ENCODE measurements around the gene NHERF2.

The NHERF2 gene

GRCh38 chr16:1991135-1991551, 35.6 kb upstream of the NHERF2 start:
- DNase-seq (ENCODE audit: low read depth in 3 of 3) = peak in 1 of 3 experiments; percentile 29

DNA sequence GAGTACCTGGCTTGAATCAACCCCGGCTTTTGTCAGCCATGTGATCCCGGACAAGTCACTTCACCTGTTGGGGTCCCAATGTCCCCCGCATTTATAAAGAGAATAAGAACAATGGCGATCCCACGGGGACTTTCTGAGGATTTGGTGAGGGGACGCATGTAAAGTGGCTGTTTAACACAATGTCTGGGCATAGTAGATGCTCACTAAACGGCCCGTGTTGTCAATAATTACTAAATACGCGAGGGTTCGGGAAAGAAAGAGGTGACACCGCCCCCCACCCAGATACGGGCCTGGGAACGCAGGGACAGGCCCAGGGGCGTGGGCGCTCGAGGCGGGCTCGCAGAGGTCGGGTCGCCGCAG, 35.1 kb upstream of the NHERF2 start:
- DNase-seq (ENCODE audit: low read depth in 3 of 3) = no peak

- DNase-seq (ENCODE audit: low read depth in 3 of 3) = peak; percentile 98 to 99 (median 98)
Measured at GRCh38 chr16:1991948-1992703, 34.6 kb upstream of the NHERF2 start.

DNA sequence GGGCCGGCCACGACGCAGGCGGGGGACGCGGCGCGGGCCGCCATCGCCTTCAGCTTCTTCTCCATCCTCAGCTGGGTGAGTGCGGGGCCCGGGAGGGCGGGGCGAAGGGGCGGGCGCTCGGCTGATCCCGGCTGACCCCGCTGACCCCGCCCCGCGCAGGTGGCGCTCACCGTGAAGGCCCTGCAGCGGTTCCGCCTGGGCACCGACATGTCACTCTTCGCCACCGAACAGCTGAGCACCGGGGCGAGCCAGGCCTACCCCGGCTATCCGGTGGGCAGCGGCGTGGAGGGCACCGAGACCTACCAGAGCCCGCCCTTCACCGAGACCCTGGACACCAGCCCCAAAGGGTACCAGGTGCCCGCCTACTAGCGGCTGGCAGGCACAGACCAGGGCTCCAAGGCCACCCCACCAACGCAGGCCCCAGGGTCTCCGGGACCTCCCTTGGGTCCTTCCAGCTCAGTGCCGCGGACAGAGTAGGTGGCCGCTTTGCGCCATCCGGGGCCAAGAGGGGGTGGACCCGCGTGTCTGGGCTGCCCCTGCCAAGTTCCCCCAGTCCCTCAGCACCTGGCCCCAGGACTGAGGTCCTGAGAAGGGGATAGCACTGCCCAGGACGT, 33.9 kb upstream of the NHERF2 start:
- DNase-seq (ENCODE audit: low read depth in 3 of 3) = no peak

- no peak for DNase-seq (ENCODE audit: low read depth in 3 of 3)
Measured at GRCh38 chr16:1993731-1994131, 33.0 kb upstream of the NHERF2 start.

DNA sequence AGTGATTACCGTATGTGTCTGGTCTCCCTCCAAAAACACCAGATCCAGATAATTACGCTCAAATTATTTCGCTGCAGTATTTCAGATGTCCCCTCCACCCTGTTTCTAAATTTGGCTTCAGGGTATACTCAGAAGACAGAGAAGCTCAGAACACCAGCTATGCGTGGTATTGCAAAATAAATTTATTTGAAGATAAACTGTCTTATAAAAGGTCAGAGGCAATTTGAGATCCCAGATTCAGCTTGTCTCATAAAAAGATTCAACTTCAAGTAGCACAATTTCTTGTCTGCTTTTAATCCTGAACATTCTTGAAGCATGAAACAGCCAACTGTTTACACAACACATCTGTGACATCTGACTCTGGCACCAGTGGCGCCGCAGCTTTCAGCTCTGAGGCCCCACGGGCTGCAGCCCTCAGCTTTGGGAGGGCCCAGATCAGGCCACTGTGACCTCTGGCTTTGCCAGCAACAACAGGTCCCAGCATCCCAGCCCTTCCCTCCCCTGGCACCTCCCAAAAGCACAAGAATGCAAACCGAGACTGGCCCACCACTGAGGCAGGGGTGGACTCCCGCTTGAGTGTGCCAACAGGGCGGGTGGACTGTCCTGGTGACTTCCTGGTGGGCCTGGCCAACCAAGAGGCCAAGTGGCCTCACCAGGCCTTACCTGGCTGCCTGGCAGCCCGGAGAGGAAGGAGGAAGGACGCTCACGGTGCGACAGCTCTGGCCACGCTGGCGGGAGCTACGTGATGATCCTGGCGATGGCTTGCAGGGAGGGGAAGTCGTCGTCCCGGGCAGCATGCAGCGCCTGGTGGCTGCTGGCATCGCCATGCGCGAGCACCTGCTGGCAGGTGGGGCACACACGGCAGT, 29.0 kb upstream of the NHERF2 start:
- DNase-seq (ENCODE audit: low read depth in 3 of 3) = no peak

DNA sequence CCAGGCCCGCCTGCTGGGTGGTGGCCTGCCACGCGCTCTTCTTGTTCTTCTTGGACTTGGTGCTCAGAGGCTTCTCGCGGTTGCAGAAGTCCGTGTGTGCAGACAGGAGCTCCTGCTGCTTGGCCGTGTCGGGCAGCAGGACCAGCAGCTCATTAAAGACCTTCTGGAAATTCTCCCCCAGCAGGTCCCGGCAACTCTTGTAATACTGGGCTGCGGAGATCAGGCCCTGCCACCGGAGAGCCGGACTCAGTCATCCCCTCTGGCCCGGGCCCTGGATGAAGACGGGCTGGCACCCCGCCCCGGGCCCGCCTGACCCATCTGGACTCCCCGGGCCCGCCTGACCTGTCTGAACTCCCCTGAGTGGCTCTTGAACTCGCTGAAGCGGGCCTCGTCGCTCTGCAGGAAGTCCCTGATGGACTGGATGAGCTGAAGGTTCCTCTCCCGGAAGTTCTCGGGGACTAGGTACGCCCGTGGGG, 28.3 kb upstream of the NHERF2 start:
- no peak for DNase-seq (ENCODE audit: low read depth in 3 of 3)

DNA sequence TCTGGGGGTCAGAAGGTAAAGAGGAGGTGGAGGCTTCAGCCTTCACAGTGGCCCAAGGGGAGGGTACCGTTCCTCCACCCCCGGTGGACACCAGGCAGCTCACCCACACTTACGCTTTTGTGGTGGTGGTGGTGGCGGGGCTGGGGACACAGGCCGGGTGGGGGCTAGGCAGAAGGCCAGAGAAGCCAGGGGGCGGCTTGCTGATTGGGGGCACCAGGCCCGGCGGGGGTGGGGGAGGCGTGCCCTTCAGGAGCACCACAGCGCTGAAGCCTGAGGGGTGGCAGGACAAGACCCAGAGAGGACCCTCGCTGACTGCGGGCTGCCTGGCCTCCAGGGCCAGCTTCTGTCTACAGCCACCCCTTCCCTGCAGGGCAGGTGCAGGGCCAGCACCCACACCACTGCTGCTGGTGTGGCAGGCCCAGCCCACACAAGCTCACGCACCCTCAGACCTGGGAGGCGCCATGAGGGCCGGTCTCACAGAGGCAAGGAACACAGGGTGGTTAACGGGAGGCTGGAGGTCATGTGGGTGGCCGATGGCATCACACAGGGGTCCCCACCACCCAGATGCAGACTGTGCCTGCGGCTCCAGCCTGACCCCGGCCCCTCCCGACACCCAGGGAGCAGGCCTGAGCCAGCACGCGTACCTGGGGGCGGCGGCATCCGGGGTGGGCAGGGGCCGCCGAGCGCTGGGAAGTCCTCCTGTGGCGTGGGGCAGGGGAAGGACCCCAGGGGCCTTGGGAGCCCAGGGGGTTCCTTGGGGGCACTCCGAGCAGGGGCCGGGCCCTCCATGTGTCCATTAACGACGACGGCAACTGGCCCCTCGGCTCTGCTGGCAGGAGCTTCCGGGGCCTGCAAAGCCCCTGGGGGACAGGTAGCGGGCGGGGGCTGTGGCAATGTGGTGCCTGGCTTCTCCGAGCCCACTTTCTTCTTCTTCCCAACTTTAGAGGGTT, 27.6 kb upstream of the NHERF2 start:
- DNase-seq (ENCODE audit: low read depth in 3 of 3) = no peak

GRCh38 chr16:1999866-2000514, 26.7 kb upstream of the NHERF2 start:
- DNase-seq (ENCODE audit: low read depth in 3 of 3) = no peak

DNA sequence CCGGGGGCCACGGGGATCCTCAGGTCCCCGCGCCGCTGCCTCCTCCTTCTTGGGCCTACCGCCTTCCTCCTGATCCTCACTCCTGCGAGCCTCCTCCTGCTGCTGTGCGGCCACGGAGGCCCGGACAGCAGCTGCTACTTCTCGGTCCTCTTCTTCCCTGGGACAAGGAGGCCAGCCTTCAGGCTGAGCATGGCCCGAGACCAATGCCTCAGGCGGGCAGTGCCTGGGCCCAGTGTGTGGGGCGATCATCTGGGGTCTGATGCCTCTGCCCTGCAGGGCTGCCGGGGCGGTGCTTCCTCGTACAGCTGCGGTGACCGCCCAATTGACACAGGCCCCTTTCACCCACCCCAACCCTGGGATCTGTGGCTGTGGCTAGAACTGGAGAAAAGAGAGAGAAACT, 25.7 kb upstream of the NHERF2 start:
- DNase-seq (ENCODE audit: low read depth in 3 of 3) = no peak

GRCh38 chr16:2001456-2002355, 25.0 kb upstream of the NHERF2 start:
- no peak for DNase-seq (ENCODE audit: low read depth in 3 of 3)

DNA sequence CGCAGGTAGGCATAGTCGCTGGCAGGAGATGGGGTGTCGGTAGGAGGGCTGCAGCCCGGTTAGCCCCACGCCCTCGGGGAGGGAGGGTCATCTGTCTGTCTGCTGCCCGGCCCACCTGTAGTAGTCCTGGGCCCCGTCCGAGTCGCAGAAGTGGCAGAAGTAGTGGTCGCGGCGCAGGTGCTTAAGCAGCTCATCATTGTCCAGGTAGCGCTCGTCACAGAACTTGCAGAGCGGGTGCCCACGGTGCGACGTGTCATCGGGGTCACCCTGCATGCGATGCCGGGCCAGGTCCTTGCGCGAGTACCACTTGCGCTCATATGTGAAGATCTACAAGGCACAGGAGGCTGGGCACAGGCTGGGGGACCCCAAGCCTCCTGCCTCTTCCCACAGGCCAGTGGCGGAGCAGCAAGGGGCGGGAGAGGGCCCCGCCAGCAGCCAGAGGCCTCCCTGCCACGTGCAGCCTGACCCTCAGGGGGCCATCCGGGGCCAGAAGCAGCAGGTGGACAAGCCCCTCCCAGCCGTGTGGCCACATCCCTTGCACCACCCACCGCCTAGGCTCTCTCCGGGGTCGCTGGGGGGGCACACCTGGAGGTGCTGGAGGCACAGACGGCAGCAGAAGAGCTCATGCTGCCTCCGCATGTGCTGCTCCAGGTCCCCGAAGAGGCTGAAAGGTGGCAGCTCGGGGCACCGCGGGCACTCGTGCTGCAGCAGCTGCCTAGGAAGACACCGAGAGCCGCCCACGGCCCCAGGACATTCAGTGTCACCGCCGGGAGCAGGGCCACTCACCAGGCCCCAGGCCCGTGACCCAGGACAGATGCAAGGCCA, 24.1 kb upstream of the NHERF2 start:
- DNase-seq (ENCODE audit: low read depth in 3 of 3) = no peak

- DNase-seq (ENCODE audit: low read depth in 3 of 3) = no peak
Measured at GRCh38 chr16:2003231-2003826, 23.4 kb upstream of the NHERF2 start.

DNA sequence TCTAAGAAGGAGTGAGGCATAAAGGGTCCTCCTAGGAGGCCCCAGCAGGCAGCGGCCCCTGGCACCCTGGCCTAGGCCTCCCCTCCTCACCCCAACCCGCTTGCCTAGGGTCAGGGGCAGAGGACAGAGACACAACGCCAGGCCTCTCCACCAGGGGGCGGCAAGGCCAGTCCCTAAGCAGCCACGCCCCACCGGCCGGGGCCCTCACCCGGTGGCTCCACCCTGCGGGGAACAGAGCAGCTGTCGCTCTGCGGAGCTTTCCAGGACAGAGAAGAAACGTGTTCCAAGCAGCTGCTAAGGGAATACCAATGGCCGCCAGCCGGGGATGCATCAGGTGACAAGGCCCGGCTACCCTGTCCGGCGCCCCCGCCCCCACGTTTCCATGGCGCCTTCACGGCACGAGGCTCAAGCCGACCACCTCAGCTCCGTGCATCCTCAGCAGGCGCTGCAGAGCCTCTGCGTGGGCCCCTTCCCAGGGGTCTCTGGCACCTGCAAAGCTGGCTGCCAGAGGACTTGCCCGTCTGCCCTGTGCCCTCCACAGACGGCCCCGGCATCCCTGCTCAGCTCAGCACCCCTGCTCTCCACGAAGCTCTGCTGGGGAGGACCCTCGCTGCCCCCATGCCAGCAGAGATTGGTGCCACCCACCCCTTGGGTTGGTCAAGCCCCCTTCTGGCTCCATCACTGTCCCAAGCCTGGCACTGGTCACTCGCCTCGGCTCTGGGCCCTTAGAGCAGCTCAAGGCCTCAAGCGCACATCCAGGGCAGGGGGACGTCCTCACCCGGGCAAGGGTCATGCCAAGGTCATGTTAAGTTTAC, 22.7 kb upstream of the NHERF2 start:
- peak; percentile 68 to 80 (median 76) for DNase-seq (ENCODE audit: low read depth in 3 of 3)

GRCh38 chr16:2004795-2005517, 21.7 kb upstream of the NHERF2 start:
- no peak for DNase-seq (ENCODE audit: low read depth in 3 of 3)

DNA sequence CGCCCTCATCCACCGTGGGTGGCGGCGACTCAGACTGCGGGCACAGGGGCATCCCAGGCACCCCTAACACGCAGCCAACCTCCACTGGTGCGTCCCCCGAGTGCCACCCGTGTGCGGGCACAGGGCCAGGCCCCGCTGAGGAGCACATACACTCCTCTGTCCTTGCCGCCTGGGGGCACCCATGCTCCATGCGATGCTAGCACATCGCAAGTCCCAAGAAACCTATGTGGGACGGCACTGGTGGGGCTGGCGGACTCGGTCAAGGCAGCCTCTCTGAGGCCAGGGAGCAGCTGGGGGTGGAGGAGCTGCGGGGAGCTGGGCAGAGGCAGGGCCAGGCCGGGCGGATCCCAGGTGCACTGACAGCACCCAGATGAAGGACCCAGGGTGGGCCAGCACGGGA, 21.1 kb upstream of the NHERF2 start:
- no peak for DNase-seq (ENCODE audit: low read depth in 3 of 3)

DNA sequence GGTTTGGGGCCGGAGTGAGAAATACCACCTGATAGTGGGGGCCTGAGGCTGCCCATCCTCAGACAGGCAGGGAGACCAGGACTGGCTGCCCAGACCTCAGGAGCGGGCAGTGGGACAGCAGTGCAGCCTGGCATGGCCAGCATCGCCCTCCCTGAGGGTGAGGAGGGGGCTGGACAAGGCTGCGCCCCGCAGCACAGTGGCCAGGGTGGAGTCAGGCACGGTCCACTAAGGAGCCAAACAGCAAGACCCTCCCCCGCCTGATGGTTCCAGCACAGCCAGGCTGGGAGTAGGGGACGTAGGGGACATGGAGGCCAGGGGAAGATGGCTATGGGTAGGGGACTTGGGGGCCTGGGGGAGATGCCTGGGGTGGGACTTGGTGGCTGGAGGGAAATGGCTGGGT, 20.4 kb upstream of the NHERF2 start:
- no peak for DNase-seq (ENCODE audit: low read depth in 3 of 3)
